Testis (tissue), 3 donors: Measurements from ENCODE around the gene TRPM3. TPM values are rescaled to one million over a fixed set of nuclear protein-coding genes. Genes with fewer than 3 reads are reported as not detected.

ENCODE experiments used
- DNase-seq: peaks from one replicate; pipeline ENCODE4 v3.0.0-alpha.2; 2019
- H3K27ac ChIP-seq, 2 donors: fragments of 200-600 bp; sonication (generic); one replicate each; pipeline ENCODE4 v1.5.1; 2019
- H3K27me3 ChIP-seq: fragments of 200-600 bp; sonication (generic); one replicate; pipeline ENCODE4 v1.5.1; 2019
- H3K36me3 ChIP-seq: fragments of 200-600 bp; sonication (generic); one replicate; pipeline ENCODE4 v1.5.1; 2017; ENCODE audit warnings: low read depth; ENCODE audit errors: missing control alignments
- H3K4me1 ChIP-seq: fragments of 200-600 bp; sonication (generic); one replicate; pipeline ENCODE4 v1.5.1; 2019
- H3K4me3 ChIP-seq, 2 donors: fragments of 200-600 bp; sonication (generic); one replicate each; pipeline ENCODE4 v1.5.1; 2017 to 2019
- H3K9me3 ChIP-seq: fragments of 200-600 bp; sonication (generic); one replicate; pipeline ENCODE4 v1.5.1; 2017
- CTCF ChIP-seq, 3 experiments: fragments of 450-650 bp in 2 of 3; fragments of 200-600 bp in 1 of 3; sonication (generic) in 1 of 3; IDR thresholded peaks; one replicate each; pipeline ENCODE4 v1.5.1; 2016 to 2019; ENCODE audit warnings: antibody characterized with exemption in 3 of 3, mild to moderate bottlenecking in 2 of 3, moderate library complexity in 1 of 3
- POLR2A ChIP-seq: fragments of 450-650 bp; IDR thresholded peaks from one replicate; pipeline ENCODE4 v1.6.1; 2017; ENCODE audit warnings: antibody characterized with exemption, mild to moderate bottlenecking, moderate library complexity
- WGBS, 2 donors: methylation state at CpG; one replicate each; pipeline ENCODE4 v1.1.5; 2018; 5-methylcytosine and 5-hydroxymethylcytosine counted together
- intact Hi-C: fragments of 100-400 bp; cut with DNase I; formaldehyde crosslinking; loops from one replicate; pipeline ENCODE4 v1.15.1; 2023; ENCODE audit warnings: low total_unique reads
- polyA plus RNA-seq: library from polyadenylated mRNA; stranded (reverse); fragments of 350-450 nt; fragmentation: Illumina TruSeq; extraction: RNeasy Lipid Tissue Mini Kit (QIAGEN cat#74804); gene quantifications from one replicate; pipeline ENCODE4 v1.2.3, GENCODE V29; 2014; ENCODE audit warnings: low read depth, low replicate concordance; ENCODE audit not compliant: insufficient read depth
- total RNA-seq, 2 donors: library from RNA; depleted of rRNA; stranded (reverse); fragments of >200 nt; gene quantifications; one replicate each; pipeline ENCODE4 v1.2.3, GENCODE V29; 2016

The TRPM3 gene
- total and polyA plus RNA-seq, 3 donors from 2014 or later = 4.1 to 54.3 (median 43.9) TPM

GRCh38 chr9:71108937-71109336, 12.5 kb downstream of the TRPM3 start:
- H3K9me3 ChIP-seq = no peaks in the 10 kb centered on the region
- no peaks in the 10 kb centered on the region for H3K36me3 ChIP-seq
- H3K27ac ChIP-seq = no peak overlapping the region
- no peak overlapping the region for H3K4me3 ChIP-seq
- 32 to 34% methylated on average over 2 of the region's 2 CpGs for WGBS, 2 donors
- no peak for TF ChIP-seq POLR2A
- TF ChIP-seq CTCF (IDR thresholded peaks at IDR 0.05) = no peak
- H3K27me3 ChIP-seq = no peaks in the 10 kb centered on the region
- intact Hi-C loops = no loop called here
- peaks cover 3% of the 10 kb centered on the region for H3K4me1 ChIP-seq
- DNase-seq = no peak

GRCh38 chr9:71106992-71107391, 14.4 kb downstream of the TRPM3 start:
- H3K9me3 ChIP-seq = no peaks in the 10 kb centered on the region
- intact Hi-C loops = no loop called here

GRCh38 chr9:71105192-71105591, 16.2 kb downstream of the TRPM3 start:
- H3K4me1 ChIP-seq = peaks cover 3% of the 10 kb centered on the region
- H3K36me3 ChIP-seq = no peaks in the 10 kb centered on the region
- intact Hi-C loops = no loop called here
- no peak for DNase-seq
- H3K4me3 ChIP-seq = no peak overlapping the region
- H3K27me3 ChIP-seq = no peaks in the 10 kb centered on the region
- no peak for TF ChIP-seq POLR2A
- TF ChIP-seq CTCF (IDR thresholded peaks at IDR 0.05) = no peak
- 65 to 70% methylated on average over 1 of the region's 1 CpG for WGBS, 2 donors
- no peaks in the 10 kb centered on the region for H3K9me3 ChIP-seq
- H3K27ac ChIP-seq = no peak overlapping the region

More at GRCh38 chr9:71106992-71107391, 14.4 kb downstream of the TRPM3 start:
- peaks cover 3% of the 10 kb centered on the region for H3K4me1 ChIP-seq
- WGBS, 2 donors = 85 to 87% methylated on average over 5 of the region's 5 CpGs
- no peaks in the 10 kb centered on the region for H3K27me3 ChIP-seq
- no peak for DNase-seq
- no peak overlapping the region for H3K27ac ChIP-seq
- TF ChIP-seq CTCF (IDR thresholded peaks at IDR 0.05) (no peak), POLR2A (no peak)
- no peaks in the 10 kb centered on the region for H3K36me3 ChIP-seq
- no peak overlapping the region for H3K4me3 ChIP-seq

GRCh38 chr9:71098801-71099200, 22.6 kb downstream of the TRPM3 start:
- Histone ChIP-seq H3K9me3 (no peaks in the 10 kb centered on the region), H3K4me3 (no peak overlapping the region), H3K27me3 (no peaks in the 10 kb centered on the region), H3K4me1 (no peaks in the 10 kb centered on the region), H3K27ac (no peak overlapping the region), H3K36me3 (no peaks in the 10 kb centered on the region)
- DNase-seq = no peak
- 58 to 73% methylated on average over 2 of the region's 2 CpGs for WGBS, 2 donors
- TF ChIP-seq CTCF (IDR thresholded peaks at IDR 0.05) (no peak), POLR2A (no peak)
- intact Hi-C loops = no loop called here

- no peak for TF ChIP-seq POLR2A
- no peak for TF ChIP-seq CTCF (IDR thresholded peaks at IDR 0.05)
- Histone ChIP-seq H3K4me3 (no peak overlapping the region), H3K4me1 (no peaks in the 10 kb centered on the region), H3K27me3 (no peaks in the 10 kb centered on the region), H3K9me3 (no peaks in the 10 kb centered on the region), H3K27ac (no peak overlapping the region), H3K36me3 (no peaks in the 10 kb centered on the region)
- intact Hi-C loops = no loop called here
- DNase-seq = no peak
These were observed 23.8 kb downstream of the TRPM3 start for GRCh38 chr9:71097671-71098070.
